OCI-LY1 (cell line): ENCODE results near the gene HERPUD1.

Source experiments
- H2AFZ ChIP-seq: fragments of 200-600 bp; sonication (generic), shearing (Covaris generic); 2 replicates; pipeline ENCODE4 v1.6.0; 2014; ENCODE audit warnings: antibody characterized with exemption, mild to moderate bottlenecking, low read length
- H3F3A ChIP-seq: fragments of 200-600 bp; sonication (generic), shearing (Covaris generic); 2 replicates; pipeline ENCODE4 v1.6.0; 2014; ENCODE audit warnings: mild to moderate bottlenecking, antibody characterized with exemption, low read length, moderate library complexity; ENCODE audit not compliant: insufficient read depth
- H3K27ac ChIP-seq: fragments of 200-600 bp; sonication (generic); 2 replicates; pipeline ENCODE4 v1.5.1; 2014; ENCODE audit warnings: low read length, mixed run types, mild to moderate bottlenecking, low read depth; ENCODE audit not compliant: poor library complexity, severe bottlenecking
- H3K27me3 ChIP-seq: fragments of 200-600 bp; sonication (generic); 2 replicates; pipeline ENCODE4 v1.6.0; 2014; ENCODE audit warnings: antibody characterized with exemption, mild to moderate bottlenecking, low read length, moderate library complexity; ENCODE audit not compliant: insufficient read depth
- H3K36me3 ChIP-seq: fragments of 200-600 bp; sonication (generic); 2 replicates; pipeline ENCODE4 v1.6.1; 2014; ENCODE audit warnings: mild to moderate bottlenecking, antibody characterized with exemption, low read length, moderate library complexity, mixed read lengths; ENCODE audit not compliant: insufficient read depth
- H3K4me1 ChIP-seq: fragments of 200-600 bp; sonication (generic); 2 replicates; pipeline ENCODE4 v1.5.1; 2014; ENCODE audit warnings: mild to moderate bottlenecking, low read length, moderate library complexity; ENCODE audit not compliant: insufficient read depth, severe bottlenecking
- H3K4me2 ChIP-seq: fragments of 200-600 bp; sonication (generic), shearing (Covaris generic); 2 replicates; pipeline ENCODE4 v1.6.1; 2014; ENCODE audit warnings: low read length
- H3K4me3 ChIP-seq: fragments of 200-600 bp; sonication (generic); 2 replicates; pipeline ENCODE4 v1.5.1; 2014; ENCODE audit warnings: low read length, low read depth, mild to moderate bottlenecking, mixed read lengths; ENCODE audit not compliant: poor library complexity, severe bottlenecking
- H3K79me2 ChIP-seq: fragments of 200-600 bp; shearing (Covaris generic); 2 replicates; pipeline ENCODE4 v1.6.1; 2016; ENCODE audit warnings: mixed run types, low read length, mixed read lengths; ENCODE audit not compliant: insufficient read depth
- H3K9ac ChIP-seq: fragments of 200-600 bp; sonication (generic), shearing (Covaris generic); 2 replicates; pipeline ENCODE4 v1.6.1; 2014; ENCODE audit warnings: mild to moderate bottlenecking, low read length, mixed read lengths
- H3K9me2 ChIP-seq: fragments of 200-600 bp; sonication (generic), shearing (Covaris generic); 2 replicates; pipeline ENCODE4 v1.6.1; 2014; ENCODE audit warnings: low read depth, mild to moderate bottlenecking, low read length, mixed read lengths
- H3K9me3 ChIP-seq: fragments of 200-600 bp; shearing (Covaris generic); 2 replicates; pipeline ENCODE4 v1.6.1; 2014; ENCODE audit warnings: low read length, mixed read lengths
- H4K20me1 ChIP-seq: fragments of 200-600 bp; sonication (generic), shearing (Covaris generic); 2 replicates; pipeline ENCODE4 v1.6.0; 2016; ENCODE audit warnings: mild to moderate bottlenecking, low read length; ENCODE audit not compliant: insufficient read depth
- EZH2 ChIP-seq: fragments of 200-600 bp; sonication (generic), shearing (Covaris generic); IDR thresholded peaks from 2 replicates; pipeline ENCODE4 v1.8.0; 2017; ENCODE audit warnings: borderline replicate concordance, mixed run types, mild to moderate bottlenecking, antibody characterized with exemption, low read length, moderate library complexity, mixed read lengths
- TF ChIP-seq, protein P1 (sequence below): fragments of 200-600 bp; sonication (generic), shearing (Covaris generic); IDR thresholded peaks from 2 replicates; pipeline ENCODE4 v1.5.1; 2017; ENCODE audit warnings: mild to moderate bottlenecking, antibody characterized with exemption, low read length, moderate library complexity, mixed read lengths

The HERPUD1 gene

DNA sequence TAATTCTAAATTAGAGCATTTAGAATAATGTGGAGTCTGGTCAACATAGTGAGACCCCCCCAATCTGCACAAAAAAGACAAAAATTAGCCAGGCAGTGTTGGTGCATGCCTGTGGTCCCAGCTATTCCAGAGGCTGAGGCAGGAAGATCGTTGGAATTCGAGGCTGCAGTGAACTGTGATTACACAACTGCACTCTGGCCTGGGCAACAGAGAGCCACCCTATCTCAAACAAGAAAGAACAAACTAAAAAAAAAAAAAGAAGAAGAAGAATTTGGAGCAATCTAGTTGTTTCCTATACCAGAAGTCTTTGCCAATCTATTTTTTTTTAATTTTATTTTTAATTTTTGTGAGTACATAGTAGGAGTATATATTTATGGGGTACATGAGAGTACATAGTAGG, 35.8 kb downstream of the HERPUD1 start:
- Histone ChIP-seq H3K79me2 (no peaks in the 10 kb centered on the region), H3K4me3 (no peak overlapping the region), H3K4me1 (peaks cover 3% of the 10 kb centered on the region), H3K27ac (no peak overlapping the region), H3K9ac (no peak overlapping the region), H3K9me3 (no peaks in the 10 kb centered on the region), H4K20me1 (no peaks in the 10 kb centered on the region), H3K27me3 (no peaks in the 10 kb centered on the region), H3K4me2 (no peak overlapping the region), H3K36me3 (no peaks in the 10 kb centered on the region), H3F3A (no peaks in the 10 kb centered on the region), H3K9me2 (no peaks in the 10 kb centered on the region), H2AFZ (no peak overlapping the region)
- TF ChIP-seq, protein P1, sequence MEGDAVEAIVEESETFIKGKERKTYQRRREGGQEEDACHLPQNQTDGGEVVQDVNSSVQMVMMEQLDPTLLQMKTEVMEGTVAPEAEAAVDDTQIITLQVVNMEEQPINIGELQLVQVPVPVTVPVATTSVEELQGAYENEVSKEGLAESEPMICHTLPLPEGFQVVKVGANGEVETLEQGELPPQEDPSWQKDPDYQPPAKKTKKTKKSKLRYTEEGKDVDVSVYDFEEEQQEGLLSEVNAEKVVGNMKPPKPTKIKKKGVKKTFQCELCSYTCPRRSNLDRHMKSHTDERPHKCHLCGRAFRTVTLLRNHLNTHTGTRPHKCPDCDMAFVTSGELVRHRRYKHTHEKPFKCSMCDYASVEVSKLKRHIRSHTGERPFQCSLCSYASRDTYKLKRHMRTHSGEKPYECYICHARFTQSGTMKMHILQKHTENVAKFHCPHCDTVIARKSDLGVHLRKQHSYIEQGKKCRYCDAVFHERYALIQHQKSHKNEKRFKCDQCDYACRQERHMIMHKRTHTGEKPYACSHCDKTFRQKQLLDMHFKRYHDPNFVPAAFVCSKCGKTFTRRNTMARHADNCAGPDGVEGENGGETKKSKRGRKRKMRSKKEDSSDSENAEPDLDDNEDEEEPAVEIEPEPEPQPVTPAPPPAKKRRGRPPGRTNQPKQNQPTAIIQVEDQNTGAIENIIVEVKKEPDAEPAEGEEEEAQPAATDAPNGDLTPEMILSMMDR = no peak

DNA sequence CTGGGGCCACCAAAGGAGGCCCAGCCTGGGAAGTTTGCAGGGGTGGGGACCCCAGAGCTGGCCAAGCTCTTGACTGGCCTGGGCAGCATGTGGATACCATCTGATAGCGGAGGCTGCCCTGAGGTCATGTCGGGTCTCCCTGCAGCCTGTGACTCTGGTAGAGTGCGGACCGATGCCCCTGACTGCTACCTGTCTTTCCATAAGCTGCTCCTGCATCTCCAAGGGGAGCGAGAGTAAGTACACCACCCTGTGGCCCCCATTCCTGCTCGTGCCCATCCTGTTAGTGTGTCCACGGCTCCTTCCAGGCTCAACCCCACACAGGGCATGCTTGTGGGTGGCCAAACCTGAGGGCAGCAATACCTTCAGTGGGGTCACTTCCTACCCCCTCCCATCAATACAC, 37.8 kb downstream of the HERPUD1 start:
- Histone ChIP-seq H3K36me3 (no peaks in the 10 kb centered on the region), H3K4me3 (no peak overlapping the region), H3K27ac (no peak overlapping the region), H3K27me3 (no peaks in the 10 kb centered on the region), H3K9me2 (no peaks in the 10 kb centered on the region), H3K9me3 (no peaks in the 10 kb centered on the region), H3K79me2 (no peaks in the 10 kb centered on the region), H3K9ac (no peak overlapping the region), H3K4me1 (no peaks in the 10 kb centered on the region), H4K20me1 (no peaks in the 10 kb centered on the region), H2AFZ (no peak overlapping the region), H3F3A (no peaks in the 10 kb centered on the region), H3K4me2 (no peak overlapping the region)
- TF ChIP-seq, protein P1 = no peak
- TF ChIP-seq EZH2 = no peak

DNA sequence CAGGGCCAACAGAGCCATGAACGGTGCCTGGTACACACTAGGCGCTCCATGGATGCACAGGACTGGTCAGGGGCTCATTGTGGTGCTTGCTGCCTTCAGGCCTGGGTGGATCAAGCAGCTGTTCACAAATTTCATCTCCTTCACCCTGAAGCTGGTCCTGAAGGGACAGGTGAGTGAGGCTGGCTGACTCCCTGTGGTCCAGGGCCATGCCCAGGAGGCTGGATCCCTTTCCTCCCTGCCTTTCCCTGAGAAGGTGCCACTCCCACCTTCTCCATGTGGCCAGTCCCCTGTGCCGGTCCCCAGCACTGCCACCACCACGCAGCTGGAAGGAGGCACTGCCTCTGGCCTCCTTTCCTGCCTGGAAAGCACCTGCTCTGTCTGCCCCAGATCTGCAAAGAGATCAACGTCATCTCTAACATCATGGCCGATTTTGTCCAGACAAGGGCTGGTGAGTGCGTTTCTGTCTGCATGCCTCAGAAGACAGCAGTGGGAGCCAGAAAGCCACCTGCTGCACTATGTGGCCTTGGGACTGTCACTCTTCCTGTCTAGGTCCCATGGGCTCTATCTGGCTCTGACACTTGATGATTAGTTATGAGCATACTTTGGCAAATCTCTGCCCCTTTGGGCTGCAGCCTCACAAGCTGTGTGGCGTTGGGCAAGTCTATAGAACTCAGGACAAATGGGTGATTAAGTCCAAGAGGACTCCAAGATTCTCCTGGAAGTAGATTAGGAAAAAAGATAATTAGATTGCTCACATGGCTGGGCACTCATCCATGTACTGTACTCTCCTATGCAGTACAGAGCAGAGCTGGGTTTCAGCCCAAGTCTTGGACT, 39.2 kb downstream of the HERPUD1 start:
- no peaks in the 10 kb centered on the region for H4K20me1 ChIP-seq
- no peak overlapping the region for H3K4me2 ChIP-seq
- no peak overlapping the region for H3K27ac ChIP-seq
- no peaks in the 10 kb centered on the region for H3K27me3 ChIP-seq
- H3K36me3 ChIP-seq = no peaks in the 10 kb centered on the region
- H3K9me3 ChIP-seq = no peaks in the 10 kb centered on the region
- H3K79me2 ChIP-seq = no peaks in the 10 kb centered on the region
- no peak overlapping the region for H3K9ac ChIP-seq
- no peaks in the 10 kb centered on the region for H3K9me2 ChIP-seq
- no peaks in the 10 kb centered on the region for H3F3A ChIP-seq
- no peaks in the 10 kb centered on the region for H3K4me1 ChIP-seq
- no peak overlapping the region for H2AFZ ChIP-seq
- no peak overlapping the region for H3K4me3 ChIP-seq
- TF ChIP-seq, protein P1 = no peak
- TF ChIP-seq EZH2 = no peak
